ENCODE measurements around the gene TARDBP. TPM values are rescaled to one million over a fixed set of nuclear protein-coding genes. Genes with fewer than 3 reads are reported as not detected.

The TARDBP gene
- total and polyA plus RNA-seq, 9 of the 15 experiments (the other 6 are each of a cell fraction or from before 2014, with no cell fraction given), result 122 to 515 (median 243) TPM

GRCh38 chr1:11059155-11059967 is 46.9 kb downstream of the TARDBP start (continued):
- no peak for TF ChIP-seq CBX3 (IDR thresholded peaks at IDR 0.05; ENCODE audit: borderline replicate concordance in 1 of 2, low read length in 2 of 2)
- TF ChIP-seq ZNF780A (CRISPR knock-in tag; IDR thresholded peaks at IDR 0.05), result no peak
- no peak for TF ChIP-seq ETV6 (IDR thresholded peaks at IDR 0.05; ENCODE audit: borderline replicate concordance in 1 of 2, low read depth in 2 of 2, low read length in 1 of 2)
- TF ChIP-seq ETV6 (CRISPR knock-in tag; IDR thresholded peaks at IDR 0.05; ENCODE audit: borderline replicate concordance), result no peak
- TF ChIP-seq, protein P1, sequence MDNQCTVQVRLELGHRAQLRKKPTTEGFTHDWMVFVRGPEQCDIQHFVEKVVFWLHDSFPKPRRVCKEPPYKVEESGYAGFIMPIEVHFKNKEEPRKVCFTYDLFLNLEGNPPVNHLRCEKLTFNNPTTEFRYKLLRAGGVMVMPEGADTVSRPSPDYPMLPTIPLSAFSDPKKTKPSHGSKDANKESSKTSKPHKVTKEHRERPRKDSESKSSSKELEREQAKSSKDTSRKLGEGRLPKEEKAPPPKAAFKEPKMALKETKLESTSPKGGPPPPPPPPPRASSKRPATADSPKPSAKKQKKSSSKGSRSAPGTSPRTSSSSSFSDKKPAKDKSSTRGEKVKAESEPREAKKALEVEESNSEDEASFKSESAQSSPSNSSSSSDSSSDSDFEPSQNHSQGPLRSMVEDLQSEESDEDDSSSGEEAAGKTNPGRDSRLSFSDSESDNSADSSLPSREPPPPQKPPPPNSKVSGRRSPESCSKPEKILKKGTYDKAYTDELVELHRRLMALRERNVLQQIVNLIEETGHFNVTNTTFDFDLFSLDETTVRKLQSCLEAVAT (IDR thresholded peaks at IDR 0.05), result no peak
- TF ChIP-seq ZNF274 (IDR thresholded peaks at IDR 0.05; ENCODE audit: borderline replicate concordance, low read depth, low read length), result no peak
- TF ChIP-seq CHD7 (IDR thresholded peaks at IDR 0.05; ENCODE audit: low read depth, low read length), result no peak
- no peak for TF ChIP-seq MTF1 (CRISPR knock-in tag; IDR thresholded peaks at IDR 0.05; ENCODE audit: borderline replicate concordance)
- TF ChIP-seq RBM34 (IDR thresholded peaks at IDR 0.05; ENCODE audit: borderline replicate concordance, insufficient read depth, low read length), result no peak; the same call in 1 of the 2 replicates
- TF ChIP-seq ZNF224 (CRISPR knock-in tag; IDR thresholded peaks at IDR 0.05), result no peak
- TF ChIP-seq, protein P2, sequence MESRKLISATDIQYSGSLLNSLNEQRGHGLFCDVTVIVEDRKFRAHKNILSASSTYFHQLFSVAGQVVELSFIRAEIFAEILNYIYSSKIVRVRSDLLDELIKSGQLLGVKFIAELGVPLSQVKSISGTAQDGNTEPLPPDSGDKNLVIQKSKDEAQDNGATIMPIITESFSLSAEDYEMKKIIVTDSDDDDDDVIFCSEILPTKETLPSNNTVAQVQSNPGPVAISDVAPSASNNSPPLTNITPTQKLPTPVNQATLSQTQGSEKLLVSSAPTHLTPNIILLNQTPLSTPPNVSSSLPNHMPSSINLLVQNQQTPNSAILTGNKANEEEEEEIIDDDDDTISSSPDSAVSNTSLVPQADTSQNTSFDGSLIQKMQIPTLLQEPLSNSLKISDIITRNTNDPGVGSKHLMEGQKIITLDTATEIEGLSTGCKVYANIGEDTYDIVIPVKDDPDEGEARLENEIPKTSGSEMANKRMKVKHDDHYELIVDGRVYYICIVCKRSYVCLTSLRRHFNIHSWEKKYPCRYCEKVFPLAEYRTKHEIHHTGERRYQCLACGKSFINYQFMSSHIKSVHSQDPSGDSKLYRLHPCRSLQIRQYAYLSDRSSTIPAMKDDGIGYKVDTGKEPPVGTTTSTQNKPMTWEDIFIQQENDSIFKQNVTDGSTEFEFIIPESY (CRISPR knock-in tag; IDR thresholded peaks at IDR 0.05), result no peak
- no peak for TF ChIP-seq KHSRP (IDR thresholded peaks at IDR 0.05)

Data from K562 (cell line).